ACC112 (cell line): ENCODE results near the gene TEAD1.

Source experiments
- H2AFZ ChIP-seq: fragments of 200-600 bp; sonication (generic); one replicate; pipeline ENCODE4 v1.6.0; 2017; ENCODE audit warnings: antibody characterized with exemption, low read length; ENCODE audit not compliant: unreplicated experiment
- H3K27ac ChIP-seq: fragments of 200-600 bp; sonication (generic); 2 replicates; pipeline ENCODE4 v1.5.1; 2014; ENCODE audit warnings: low read depth, mild to moderate bottlenecking, antibody characterized with exemption, low read length, moderate library complexity
- H3K27me3 ChIP-seq: fragments of 200-600 bp; sonication (generic); 2 replicates; pipeline ENCODE4 v1.6.1; 2014; ENCODE audit warnings: mild to moderate bottlenecking, antibody characterized with exemption, low read length, moderate library complexity, mixed read lengths; ENCODE audit not compliant: insufficient read depth
- H3K36me3 ChIP-seq: fragments of 200-600 bp; sonication (generic); 2 replicates; pipeline ENCODE4 v1.6.1; 2016; ENCODE audit warnings: mild to moderate bottlenecking, antibody characterized with exemption, low read length, moderate library complexity, mixed read lengths; ENCODE audit not compliant: insufficient read depth
- H3K4me1 ChIP-seq: fragments of 200-600 bp; sonication (generic); one replicate; pipeline ENCODE4 v1.6.1; 2016; ENCODE audit warnings: low read length, mixed read lengths; ENCODE audit not compliant: insufficient read depth, unreplicated experiment, control insufficient read depth
- H3K4me3 ChIP-seq: fragments of 200-600 bp; sonication (generic); 2 replicates; pipeline ENCODE4 v1.5.1; 2014; ENCODE audit warnings: mild to moderate bottlenecking, low read depth, low read length
- H3K79me2 ChIP-seq: fragments of 200-600 bp; sonication (generic); one replicate; pipeline ENCODE4 v1.6.0; 2016; ENCODE audit warnings: low read length; ENCODE audit not compliant: control insufficient read depth, unreplicated experiment, insufficient read depth

TEAD1 gene

GRCh38 chr11:12831471-12832202, 157.4 kb downstream of the TEAD1 start:
- H3K79me2 ChIP-seq: peaks cover 89% of the 10 kb centered on the region
- 0 out of 2 replicates have a peak, but pooled peaks cover 7% of the 10 kb centered on the region for H3K36me3 ChIP-seq
- H2AFZ ChIP-seq: no peak overlapping the region
- no peaks in the 10 kb centered on the region for H3K27me3 ChIP-seq
- H3K4me1 ChIP-seq: peaks cover 24% of the 10 kb centered on the region
- no peak overlapping the region for H3K27ac ChIP-seq
- H3K4me3 ChIP-seq: no peak overlapping the region

GRCh38 chr11:12832480-12833224, 158.4 kb downstream of the TEAD1 start:
- Histone ChIP-seq H3K4me3 (no peak overlapping the region), H3K79me2 (peaks cover 86% of the 10 kb centered on the region), H3K4me1 (peaks cover 13% of the 10 kb centered on the region), H3K36me3 (0 out of 2 replicates have a peak, but pooled peaks cover 9% of the 10 kb centered on the region), H3K27me3 (no peaks in the 10 kb centered on the region), H2AFZ (no peak overlapping the region), H3K27ac (no peak overlapping the region)

- peaks cover 9% of the 10 kb centered on the region for H3K4me1 ChIP-seq
- H3K79me2 ChIP-seq: peaks cover 89% of the 10 kb centered on the region
- H3K27ac ChIP-seq: no peak overlapping the region
Observed at GRCh38 chr11:12834166-12834565, 159.9 kb downstream of the TEAD1 start.

GRCh38 chr11:12834630-12835029, 160.4 kb downstream of the TEAD1 start:
- H3K27me3 ChIP-seq: no peaks in the 10 kb centered on the region
- no peak overlapping the region for H2AFZ ChIP-seq
- H3K36me3 ChIP-seq: 0 out of 2 replicates have a peak, but pooled peaks cover 9% of the 10 kb centered on the region
- peaks cover 89% of the 10 kb centered on the region for H3K79me2 ChIP-seq
- H3K4me3 ChIP-seq: no peak overlapping the region
- H3K4me1 ChIP-seq: peaks cover 11% of the 10 kb centered on the region
- no peak overlapping the region for H3K27ac ChIP-seq

More at GRCh38 chr11:12834166-12834565, 159.9 kb downstream of the TEAD1 start:
- Histone ChIP-seq H3K27me3 (no peaks in the 10 kb centered on the region), H3K4me3 (no peak overlapping the region), H3K36me3 (0 out of 2 replicates have a peak, but pooled peaks cover 9% of the 10 kb centered on the region), H2AFZ (no peak overlapping the region)

- Histone ChIP-seq H2AFZ (no peak overlapping the region), H3K36me3 (0 out of 2 replicates have a peak, but pooled peaks cover 9% of the 10 kb centered on the region), H3K79me2 (peaks cover 87% of the 10 kb centered on the region), H3K4me1 (peaks cover 13% of the 10 kb centered on the region), H3K4me3 (no peak overlapping the region), H3K27me3 (no peaks in the 10 kb centered on the region), H3K27ac (no peak overlapping the region)
Observed at GRCh38 chr11:12835286-12835685, 161.1 kb downstream of the TEAD1 start.

GRCh38 chr11:12838463-12839123, 164.4 kb downstream of the TEAD1 start:
- 0 out of 2 replicates have a peak, but pooled peaks cover 9% of the 10 kb centered on the region for H3K36me3 ChIP-seq
- no peak overlapping the region for H2AFZ ChIP-seq
- H3K79me2 ChIP-seq: peaks cover 89% of the 10 kb centered on the region
- H3K4me3 ChIP-seq: peak overlapping the region; percentile 76
- H3K27ac ChIP-seq: peak overlapping the region; percentile 89
- H3K4me1 ChIP-seq: peaks cover 45% of the 10 kb centered on the region
- H3K27me3 ChIP-seq: no peaks in the 10 kb centered on the region

- peak overlapping the region; percentile 60 for H3K27ac ChIP-seq
- H3K27me3 ChIP-seq: no peaks in the 10 kb centered on the region
- H3K4me1 ChIP-seq: peaks cover 52% of the 10 kb centered on the region
- peaks cover 89% of the 10 kb centered on the region for H3K79me2 ChIP-seq
- H3K4me3 ChIP-seq: no peak overlapping the region
- H3K36me3 ChIP-seq: 0 out of 2 replicates have a peak, but pooled peaks cover 4% of the 10 kb centered on the region
- H2AFZ ChIP-seq: no peak overlapping the region
Observed at GRCh38 chr11:12840871-12841660, 166.8 kb downstream of the TEAD1 start.

GRCh38 chr11:12841946-12842630, 167.9 kb downstream of the TEAD1 start:
- Histone ChIP-seq H2AFZ (no peak overlapping the region), H3K4me3 (no peak overlapping the region), H3K36me3 (no peaks in the 10 kb centered on the region), H3K4me1 (peaks cover 52% of the 10 kb centered on the region), H3K79me2 (peaks cover 91% of the 10 kb centered on the region), H3K27me3 (no peaks in the 10 kb centered on the region), H3K27ac (peak overlapping the region; percentile 60)

GRCh38 chr11:12842933-12843636, 168.9 kb downstream of the TEAD1 start:
- Histone ChIP-seq H2AFZ (no peak overlapping the region), H3K27me3 (no peaks in the 10 kb centered on the region), H3K79me2 (peaks cover 90% of the 10 kb centered on the region), H3K27ac (peak overlapping the region; percentile 60), H3K4me1 (peaks cover 48% of the 10 kb centered on the region), H3K36me3 (no peaks in the 10 kb centered on the region), H3K4me3 (no peak overlapping the region)
